ENCODE results near the gene CBY3. TPM values are rescaled to one million over a fixed set of nuclear protein-coding genes. Genes with fewer than 3 reads are reported as not detected.

CBY3 gene
- total RNA-seq, 1 donor from 2014 or later: not detected

Other genes with a start within 250 kb of the CBY3 start
- 41.3 and 85.2 TPM in 2 replicates for gene RUFY1, start 130.5 kb downstream of the CBY3 start, total RNA-seq
- 283 and 735 TPM in 2 replicates for gene HNRNPH1, start 57.4 kb downstream of the CBY3 start, total RNA-seq
- 755 and 1,435 TPM in 2 replicates for gene CANX, start 17.9 kb upstream of the CBY3 start, total RNA-seq
- gene MAML1, start 51.8 kb upstream of the CBY3 start, total RNA-seq: 4.2 and 14.5 TPM in 2 replicates
- 0.80 TPM in 1 of 2 replicates, not detected in the other for gene LTC4S, start 113.0 kb upstream of the CBY3 start, total RNA-seq
- gene MGAT4B, start 125.8 kb upstream of the CBY3 start, total RNA-seq: 246 and 323 TPM in 2 replicates
- 447 and 544 TPM in 2 replicates for gene SQSTM1, start 139.9 kb upstream of the CBY3 start, total RNA-seq
- gene MRNIP, start 177.8 kb upstream of the CBY3 start, total RNA-seq: 10.8 and 26.5 TPM in 2 replicates
- 41.8 and 81.0 TPM in 2 replicates for gene TBC1D9B, start 226.9 kb upstream of the CBY3 start, total RNA-seq

Measured in renal cortical epithelial cell (primary cell).